T-helper 17 cell (primary cell): ENCODE measurements around the gene SEL1L2. TPM values are rescaled to one million over a fixed set of nuclear protein-coding genes. Genes with fewer than 3 reads are reported as not detected.

Experiments
- ATAC-seq: fragments of 150-1000 bp; cut with Tn5 transposase; 2 replicates; pipeline ENCODE4 v1.10.0; 2021; ENCODE audit warnings: mild to moderate bottlenecking, moderate library complexity
- DNase-seq, 3 donors: peaks; one replicate each; pipeline versions ENCODE4 v3.0.0 to v3.0.0-alpha.2; 2020 to 2021
- H3K9me3 ChIP-seq: one replicate; pipeline ENCODE4 v1.7.0; 2013; ENCODE audit warnings: low read length, mild to moderate bottlenecking; ENCODE audit not compliant: control insufficient read depth, poor library complexity, severe bottlenecking
- H3K27ac Mint-ChIP-seq: one replicate; pipeline ENCODE4 v1.8.0; 2022; ENCODE audit warnings: mild to moderate bottlenecking, moderate library complexity, mixed read lengths
- H3K27me3 Mint-ChIP-seq: one replicate; pipeline ENCODE4 v1.8.0; 2022; ENCODE audit warnings: mixed read lengths
- H3K36me3 Mint-ChIP-seq: one replicate; pipeline ENCODE4 v1.8.0; 2022; ENCODE audit warnings: low read depth, mixed read lengths
- H3K4me1 Mint-ChIP-seq: one replicate; pipeline ENCODE4 v1.8.0; 2022; ENCODE audit warnings: mild to moderate bottlenecking, mixed read lengths
- H3K4me3 Mint-ChIP-seq: one replicate; pipeline ENCODE4 v1.8.0; 2022; ENCODE audit warnings: mild to moderate bottlenecking, moderate library complexity, mixed read lengths
- total RNA-seq, 4 donors: library from RNA in 2 of 4; stranded (reverse) in 2 of 4; gene quantifications; one replicate each; pipeline ENCODE4 v1.2.3 and lab custom pipeline; 2022 to 2026

Gene SEL1L2
- total RNA-seq, 2 donors from 2014 or later: not detected

- DNase-seq: no peak
- H3K9me3 ChIP-seq: no peaks in the 10 kb centered on the region
- ATAC-seq: no peak
- peaks cover 13% of the 10 kb centered on the region for H3K27me3 Mint-ChIP-seq
- no peak overlapping the region for H3K4me3 Mint-ChIP-seq
- H3K4me1 Mint-ChIP-seq: no peaks in the 10 kb centered on the region
- H3K27ac Mint-ChIP-seq: no peak overlapping the region
- H3K36me3 Mint-ChIP-seq: no peaks in the 10 kb centered on the region
Observed at GRCh38 chr20:13913572-13913971, 76.8 kb downstream of the SEL1L2 start.

- no peaks in the 10 kb centered on the region for H3K9me3 ChIP-seq
- peaks cover 13% of the 10 kb centered on the region for H3K27me3 Mint-ChIP-seq
- H3K4me1 Mint-ChIP-seq: no peaks in the 10 kb centered on the region
- no peak for DNase-seq
- no peak overlapping the region for H3K4me3 Mint-ChIP-seq
- H3K27ac Mint-ChIP-seq: no peak overlapping the region
- no peaks in the 10 kb centered on the region for H3K36me3 Mint-ChIP-seq
- ATAC-seq: no peak
Observed at GRCh38 chr20:13913131-13913530, 77.3 kb downstream of the SEL1L2 start.

GRCh38 chr20:13910492-13910891 lies 79.9 kb downstream of the SEL1L2 start:
- no peaks in the 10 kb centered on the region for H3K4me1 Mint-ChIP-seq
- ATAC-seq: no peak
- no peaks in the 10 kb centered on the region for H3K36me3 Mint-ChIP-seq

DNA sequence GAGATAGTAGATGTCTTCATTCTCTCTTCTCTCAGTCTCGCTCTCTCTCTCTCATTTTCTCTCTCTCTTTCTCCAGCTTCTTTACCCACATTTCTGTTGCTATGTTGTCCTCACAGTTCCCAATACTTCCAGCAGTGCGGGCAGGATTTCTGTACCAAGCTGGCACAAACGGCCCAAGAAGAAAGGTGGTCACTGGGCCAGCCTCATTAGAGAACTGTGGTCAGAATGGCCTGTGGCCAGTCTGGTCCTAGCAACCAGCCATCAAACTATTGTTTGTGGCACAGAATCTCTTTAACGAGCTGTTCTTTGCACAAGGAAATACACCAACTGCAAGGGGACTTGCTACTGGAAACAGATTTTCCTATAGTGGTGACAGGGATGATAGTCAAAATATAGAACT lies 81.3 kb downstream of the SEL1L2 start:
- Mint-ChIP-seq H3K27ac (no peak overlapping the region), H3K4me3 (no peak overlapping the region), H3K36me3 (no peaks in the 10 kb centered on the region), H3K27me3 (peaks cover 13% of the 10 kb centered on the region), H3K4me1 (no peaks in the 10 kb centered on the region)
- H3K9me3 ChIP-seq: no peaks in the 10 kb centered on the region
- DNase-seq (no peak), ATAC-seq (no peak)

More at GRCh38 chr20:13910492-13910891, 79.9 kb downstream of the SEL1L2 start:
- peaks cover 13% of the 10 kb centered on the region for H3K27me3 Mint-ChIP-seq
- DNase-seq: no peak
- no peaks in the 10 kb centered on the region for H3K9me3 ChIP-seq
- H3K4me3 Mint-ChIP-seq: no peak overlapping the region
- no peak overlapping the region for H3K27ac Mint-ChIP-seq

GRCh38 chr20:13904766-13905165 lies 85.6 kb downstream of the SEL1L2 start:
- no peaks in the 10 kb centered on the region for H3K9me3 ChIP-seq
- no peaks in the 10 kb centered on the region for H3K36me3 Mint-ChIP-seq
- no peak overlapping the region for H3K27ac Mint-ChIP-seq
- no peak overlapping the region for H3K4me3 Mint-ChIP-seq
- H3K27me3 Mint-ChIP-seq: peaks cover 8% of the 10 kb centered on the region
- DNase-seq (no peak), ATAC-seq (no peak)
- H3K4me1 Mint-ChIP-seq: no peaks in the 10 kb centered on the region

DNA sequence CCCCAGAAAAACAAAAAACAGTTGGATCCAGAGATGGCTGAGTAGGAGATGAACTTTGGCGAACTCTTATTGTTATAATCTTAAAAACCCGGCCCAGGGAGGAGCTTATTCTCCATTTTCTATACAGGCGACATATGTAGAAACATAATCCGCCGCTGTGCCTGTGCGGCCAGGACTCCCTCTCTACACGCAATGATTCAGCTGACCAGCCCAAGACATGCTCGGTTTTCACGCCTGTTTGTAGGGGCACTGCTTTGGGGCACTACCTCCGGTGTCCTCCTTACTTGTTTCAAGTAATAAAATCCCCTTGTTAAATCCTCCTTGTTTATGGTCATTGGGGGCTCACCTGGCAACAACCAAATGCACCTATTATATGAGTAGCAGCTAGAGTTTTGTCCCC lies 89.9 kb downstream of the SEL1L2 start:
- DNase-seq (no peak), ATAC-seq (no peak)
- Mint-ChIP-seq H3K36me3 (no peaks in the 10 kb centered on the region), H3K27ac (no peak overlapping the region), H3K4me1 (no peaks in the 10 kb centered on the region), H3K4me3 (no peak overlapping the region), H3K27me3 (no peaks in the 10 kb centered on the region)
- no peaks in the 10 kb centered on the region for H3K9me3 ChIP-seq

GRCh38 chr20:13898012-13898612 lies 92.3 kb downstream of the SEL1L2 start:
- no peak overlapping the region for H3K27ac Mint-ChIP-seq
- DNase-seq (no peak), ATAC-seq (no peak)
- H3K27me3 Mint-ChIP-seq: no peaks in the 10 kb centered on the region
- H3K36me3 Mint-ChIP-seq: no peaks in the 10 kb centered on the region
- H3K9me3 ChIP-seq: no peaks in the 10 kb centered on the region
- H3K4me1 Mint-ChIP-seq: no peaks in the 10 kb centered on the region
- no peak overlapping the region for H3K4me3 Mint-ChIP-seq

DNA sequence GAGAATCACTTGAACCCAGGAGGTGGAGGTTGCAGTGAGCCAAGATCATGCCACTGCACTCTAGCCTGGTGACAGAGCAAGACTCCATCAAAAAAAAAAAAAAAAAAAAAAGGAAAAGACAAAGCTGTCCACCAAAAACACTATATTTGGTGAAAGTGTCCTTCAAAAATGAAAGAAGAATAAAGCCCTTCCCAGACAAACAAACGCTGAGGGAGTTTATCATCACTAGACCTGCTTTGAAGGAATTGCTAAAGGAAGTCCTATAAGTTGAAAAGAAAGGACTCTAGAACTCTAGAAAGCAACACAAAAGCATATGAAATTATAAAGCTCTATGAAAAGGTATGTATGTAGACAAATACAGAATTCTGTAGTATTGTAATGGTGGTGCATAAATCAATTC lies 98.8 kb downstream of the SEL1L2 start:
- no peaks in the 10 kb centered on the region for H3K36me3 Mint-ChIP-seq
- H3K9me3 ChIP-seq: no peaks in the 10 kb centered on the region
- H3K27me3 Mint-ChIP-seq: peaks cover under 1% of the 10 kb centered on the region
- H3K4me1 Mint-ChIP-seq: no peaks in the 10 kb centered on the region
- ATAC-seq (no peak), DNase-seq (no peak)
- no peak overlapping the region for H3K4me3 Mint-ChIP-seq
- H3K27ac Mint-ChIP-seq: no peak overlapping the region

- H3K9me3 ChIP-seq: no peaks in the 10 kb centered on the region
- ATAC-seq: no peak
- Mint-ChIP-seq H3K36me3 (no peaks in the 10 kb centered on the region), H3K4me3 (no peak overlapping the region), H3K27me3 (peaks cover 7% of the 10 kb centered on the region), H3K4me1 (no peaks in the 10 kb centered on the region), H3K27ac (no peak overlapping the region)
- DNase-seq: no peak
Observed at GRCh38 chr20:13884803-13885202, 105.6 kb downstream of the SEL1L2 start.

DNA sequence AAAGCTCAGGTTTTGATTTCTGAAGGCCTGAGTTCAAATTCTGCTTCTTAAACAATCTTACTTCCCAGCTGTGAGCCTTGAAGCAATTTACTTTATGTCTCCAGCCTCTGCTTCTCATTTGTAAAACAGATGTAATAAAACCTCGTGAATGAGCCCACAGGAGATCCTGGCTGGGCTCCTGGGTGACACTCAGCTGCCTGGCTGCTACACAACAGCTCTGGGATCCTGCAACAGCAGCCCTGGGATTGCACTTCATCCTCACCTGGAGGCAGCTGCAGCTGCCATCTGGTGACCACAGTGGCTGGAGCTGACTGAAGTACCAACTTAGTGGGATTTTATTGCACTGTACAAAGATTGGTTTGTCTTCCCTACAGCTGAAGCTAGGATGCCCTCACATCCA lies 107.0 kb downstream of the SEL1L2 start:
- Mint-ChIP-seq H3K4me1 (no peaks in the 10 kb centered on the region), H3K27me3 (peaks cover 7% of the 10 kb centered on the region), H3K4me3 (no peak overlapping the region), H3K36me3 (no peaks in the 10 kb centered on the region), H3K27ac (no peak overlapping the region)
- H3K9me3 ChIP-seq: no peaks in the 10 kb centered on the region
- no peak for ATAC-seq
- no peak for DNase-seq

GRCh38 chr20:13878566-13878965 lies 111.8 kb downstream of the SEL1L2 start:
- DNase-seq (no peak), ATAC-seq (no peak)
- Mint-ChIP-seq H3K4me1 (no peaks in the 10 kb centered on the region), H3K27me3 (peaks cover 9% of the 10 kb centered on the region), H3K36me3 (no peaks in the 10 kb centered on the region), H3K4me3 (no peak overlapping the region), H3K27ac (no peak overlapping the region)
- H3K9me3 ChIP-seq: no peaks in the 10 kb centered on the region

DNA sequence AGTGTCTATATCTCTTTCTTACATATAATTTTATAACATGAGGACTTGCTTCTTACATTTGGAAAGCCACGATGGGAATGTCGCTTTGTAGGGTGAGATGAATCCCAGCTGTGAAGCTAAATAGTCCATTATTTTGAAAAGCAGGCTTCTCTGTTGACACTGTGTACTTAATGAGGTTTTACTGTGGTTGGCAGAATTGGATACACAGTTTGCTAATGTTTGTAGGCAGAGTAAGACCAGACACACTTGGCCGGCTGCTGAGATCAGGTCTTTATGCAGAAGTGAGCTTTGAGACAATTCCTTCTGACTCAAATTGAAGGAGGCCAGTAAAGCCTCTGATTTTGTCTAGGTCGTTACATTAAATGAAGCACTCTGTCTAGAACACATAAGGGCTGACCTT lies 112.6 kb downstream of the SEL1L2 start:
- Mint-ChIP-seq H3K27ac (no peak overlapping the region), H3K36me3 (no peaks in the 10 kb centered on the region), H3K4me1 (no peaks in the 10 kb centered on the region), H3K27me3 (peaks cover 11% of the 10 kb centered on the region), H3K4me3 (no peak overlapping the region)
- no peaks in the 10 kb centered on the region for H3K9me3 ChIP-seq
- DNase-seq (no peak), ATAC-seq (no peak)

- Mint-ChIP-seq H3K4me1 (no peaks in the 10 kb centered on the region), H3K36me3 (no peaks in the 10 kb centered on the region), H3K27me3 (peaks cover 11% of the 10 kb centered on the region), H3K27ac (no peak overlapping the region), H3K4me3 (no peak overlapping the region)
- DNase-seq: no peak
- no peaks in the 10 kb centered on the region for H3K9me3 ChIP-seq
- no peak for ATAC-seq
Observed at GRCh38 chr20:13875265-13875811, 115.1 kb downstream of the SEL1L2 start.

DNA sequence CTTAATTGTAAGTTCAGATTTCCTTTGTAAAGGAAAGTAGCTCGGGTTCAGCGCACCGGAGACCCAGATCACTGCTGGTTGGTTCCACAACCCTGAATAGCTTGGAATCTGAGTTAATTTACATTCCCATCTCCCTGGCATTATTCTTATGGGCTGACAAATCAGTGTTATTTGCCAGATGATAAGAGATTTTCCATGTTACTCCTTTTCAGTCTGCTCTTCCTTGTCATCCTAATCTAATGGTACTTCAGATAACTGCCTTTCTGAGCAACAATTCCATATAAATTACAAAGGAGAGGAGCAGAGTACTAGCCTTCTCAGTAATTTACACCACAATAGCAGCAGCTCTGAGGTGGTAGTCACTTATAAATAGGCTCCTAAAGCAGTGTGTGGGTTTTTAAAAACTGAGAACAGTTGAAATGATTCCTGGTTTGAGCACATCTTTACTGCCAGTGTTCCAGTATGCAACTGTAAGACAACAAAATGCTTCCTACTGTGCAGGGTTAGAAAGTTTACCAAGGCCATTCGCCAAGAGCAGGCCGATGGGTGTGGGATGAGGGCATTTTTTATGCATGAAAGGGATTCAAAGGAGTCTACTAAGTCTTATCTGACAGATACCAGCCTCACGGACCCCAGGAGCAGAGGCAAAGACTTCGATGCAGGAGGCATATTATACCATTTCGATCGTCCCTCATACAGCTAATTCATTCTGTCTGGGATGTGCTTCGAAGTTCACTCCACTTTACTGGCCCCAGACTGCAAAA lies 115.8 kb downstream of the SEL1L2 start:
- Mint-ChIP-seq H3K27me3 (peaks cover 11% of the 10 kb centered on the region), H3K36me3 (no peaks in the 10 kb centered on the region), H3K4me1 (no peaks in the 10 kb centered on the region), H3K27ac (no peak overlapping the region), H3K4me3 (no peak overlapping the region)
- ATAC-seq (no peak), DNase-seq (no peak)
- H3K9me3 ChIP-seq: no peaks in the 10 kb centered on the region
